ENCODE measurements around the gene TTC34. TPM values are rescaled to one million over a fixed set of nuclear protein-coding genes. Genes with fewer than 3 reads are reported as not detected.

Gene TTC34
- total RNA-seq, 1 donor from 2014 or later, result 0.09 TPM

DNA sequence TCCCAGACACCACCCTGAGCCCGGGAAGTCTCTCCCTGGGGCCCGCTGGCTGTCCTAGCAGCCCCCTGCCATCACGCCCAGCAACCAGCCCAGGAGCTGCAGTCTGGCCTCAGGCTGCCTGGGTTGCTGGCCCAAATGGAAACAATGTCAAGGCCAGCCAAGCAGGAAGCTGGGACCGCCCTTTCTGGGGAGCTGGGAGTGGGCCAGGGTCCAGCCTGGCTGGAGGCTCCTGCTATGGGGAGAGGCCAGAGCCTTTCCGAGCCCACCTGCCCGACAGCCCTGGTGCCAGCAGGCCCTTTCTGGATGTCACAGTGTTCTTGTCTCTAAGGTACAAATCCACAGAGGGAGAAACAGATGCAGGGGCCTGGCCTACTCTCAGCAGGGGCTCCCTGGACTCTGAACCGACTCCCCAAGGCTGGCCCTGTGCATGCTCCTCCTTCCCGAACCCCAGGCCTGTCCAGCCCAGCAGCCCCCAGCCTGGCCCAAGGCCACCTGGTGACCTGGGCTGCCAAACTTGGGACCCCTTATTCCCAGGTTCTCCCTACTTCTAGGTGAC lies 167.5 kb downstream of the TTC34 start:
- Mint-ChIP-seq H3K4me1 (peaks cover 14% of the 10 kb centered on the region), H3K4me3 (no peak overlapping the region), H3K36me3 (peaks cover 6% of the 10 kb centered on the region), H3K27me3 (ENCODE audit: insufficient read depth, low read depth) (peaks cover 35% of the 10 kb centered on the region), H3K27ac (no peak overlapping the region), H3K9me3 (peaks cover 13% of the 10 kb centered on the region)
- no peak for TF ChIP-seq EZH2 (IDR thresholded peaks at IDR 0.05)
- TF ChIP-seq, protein P1, sequence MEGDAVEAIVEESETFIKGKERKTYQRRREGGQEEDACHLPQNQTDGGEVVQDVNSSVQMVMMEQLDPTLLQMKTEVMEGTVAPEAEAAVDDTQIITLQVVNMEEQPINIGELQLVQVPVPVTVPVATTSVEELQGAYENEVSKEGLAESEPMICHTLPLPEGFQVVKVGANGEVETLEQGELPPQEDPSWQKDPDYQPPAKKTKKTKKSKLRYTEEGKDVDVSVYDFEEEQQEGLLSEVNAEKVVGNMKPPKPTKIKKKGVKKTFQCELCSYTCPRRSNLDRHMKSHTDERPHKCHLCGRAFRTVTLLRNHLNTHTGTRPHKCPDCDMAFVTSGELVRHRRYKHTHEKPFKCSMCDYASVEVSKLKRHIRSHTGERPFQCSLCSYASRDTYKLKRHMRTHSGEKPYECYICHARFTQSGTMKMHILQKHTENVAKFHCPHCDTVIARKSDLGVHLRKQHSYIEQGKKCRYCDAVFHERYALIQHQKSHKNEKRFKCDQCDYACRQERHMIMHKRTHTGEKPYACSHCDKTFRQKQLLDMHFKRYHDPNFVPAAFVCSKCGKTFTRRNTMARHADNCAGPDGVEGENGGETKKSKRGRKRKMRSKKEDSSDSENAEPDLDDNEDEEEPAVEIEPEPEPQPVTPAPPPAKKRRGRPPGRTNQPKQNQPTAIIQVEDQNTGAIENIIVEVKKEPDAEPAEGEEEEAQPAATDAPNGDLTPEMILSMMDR (IDR thresholded peaks at IDR 0.05), result no peak
- no peak for TF ChIP-seq EZH2phosphoT487 (IDR thresholded peaks at IDR 0.05)
- Histone ChIP-seq H3K4me2 (no peak overlapping the region), H3K9me3 (ENCODE audit: low read depth) (no peaks in the 10 kb centered on the region), H4K20me1 (ENCODE audit: low read depth) (no peaks in the 10 kb centered on the region), H3K36me3 (no peaks in the 10 kb centered on the region), H3K4me3 (no peak overlapping the region), H3F3A (ENCODE audit: low read depth) (peaks cover 21% of the 10 kb centered on the region), H3K4me1 (peaks cover 3% of the 10 kb centered on the region), H3K79me2 (ENCODE audit: low read depth) (no peaks in the 10 kb centered on the region), H2AFZ (replicated peaks) (no peak overlapping the region), H3K27me3 (peaks cover 57% of the 10 kb centered on the region), H3K9ac (no peak overlapping the region), H3K27ac (no peak overlapping the region)
- no peak for DNase-seq (ENCODE audit: low spot score)

GRCh38 chr1:2633366-2633935 lies 168.0 kb downstream of the TTC34 start:
- H3K27ac Mint-ChIP-seq, result no peak overlapping the region
- peaks cover 14% of the 10 kb centered on the region for H3K4me1 Mint-ChIP-seq
- DNase-seq (ENCODE audit: low spot score), result no peak
- Histone ChIP-seq H3K9me3 (ENCODE audit: low read depth) (no peaks in the 10 kb centered on the region), H3K4me3 (no peak overlapping the region), H3K36me3 (no peaks in the 10 kb centered on the region), H4K20me1 (ENCODE audit: low read depth) (no peaks in the 10 kb centered on the region), H3K27ac (no peak overlapping the region), H3K4me2 (no peak overlapping the region), H3K27me3 (peaks cover 57% of the 10 kb centered on the region), H3F3A (ENCODE audit: low read depth) (peaks cover 21% of the 10 kb centered on the region), H3K9ac (no peak overlapping the region), H3K4me1 (peaks cover 4% of the 10 kb centered on the region), H3K79me2 (ENCODE audit: low read depth) (no peaks in the 10 kb centered on the region), H2AFZ (replicated peaks) (no peak overlapping the region)
- H3K27me3 Mint-ChIP-seq (ENCODE audit: insufficient read depth, low read depth), result peaks cover 32% of the 10 kb centered on the region
- TF ChIP-seq EZH2phosphoT487 (IDR thresholded peaks at IDR 0.05), result no peak
- TF ChIP-seq EZH2 (IDR thresholded peaks at IDR 0.05), result no peak
- H3K4me3 Mint-ChIP-seq, result no peak overlapping the region
- peaks cover 13% of the 10 kb centered on the region for H3K9me3 Mint-ChIP-seq
- peaks cover 6% of the 10 kb centered on the region for H3K36me3 Mint-ChIP-seq

DNA sequence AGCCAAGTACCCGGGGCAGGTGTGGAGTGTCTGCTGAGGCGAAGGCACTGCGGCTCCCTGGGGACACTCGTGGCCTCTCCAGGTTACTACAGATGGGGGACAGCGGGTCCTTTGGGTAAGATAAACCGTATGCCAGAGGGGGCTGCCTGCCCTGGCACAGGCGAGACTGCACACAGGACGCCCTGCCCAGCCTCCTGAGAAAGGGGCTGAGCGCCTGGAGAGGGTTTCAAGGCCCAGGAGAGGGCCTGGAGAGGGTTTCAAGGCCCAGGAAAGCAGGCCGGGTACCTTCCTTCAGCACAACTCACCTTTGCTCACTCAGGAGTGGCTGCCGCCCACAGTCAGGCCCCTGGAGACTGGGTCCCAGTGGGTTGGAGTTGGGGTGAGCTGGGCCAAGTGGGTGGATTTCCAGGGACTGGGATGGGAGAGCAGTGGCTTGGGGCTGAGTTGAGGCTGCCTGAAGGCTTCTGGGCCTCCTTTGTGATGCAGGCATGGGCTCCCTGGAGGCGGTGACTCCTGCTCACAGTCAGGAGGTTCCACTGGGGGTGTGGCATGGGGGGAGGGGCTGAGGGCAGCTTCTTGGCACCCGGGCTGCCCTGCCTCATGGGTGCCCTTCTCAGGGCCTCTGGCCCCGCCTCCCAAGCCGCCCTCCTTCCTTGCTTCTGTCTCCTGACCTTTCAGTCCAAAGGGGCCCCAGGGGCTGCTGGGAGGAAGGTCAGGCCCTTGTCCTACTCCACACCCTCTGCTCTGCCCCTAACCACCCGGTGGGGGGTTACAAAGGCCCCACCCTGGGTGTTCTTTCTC lies 168.7 kb downstream of the TTC34 start, which contains the start of gene MMEL1:
Gene MMEL1 (minus strand): TSS at position 456 of the 801 bp plus-strand sequence. CDS start 3,532 bp downstream, outside the sequence.
- TF ChIP-seq EZH2 (IDR thresholded peaks at IDR 0.05), result no peak
- TF ChIP-seq EZH2phosphoT487 (IDR thresholded peaks at IDR 0.05), result no peak
- TF ChIP-seq, protein P1 (IDR thresholded peaks at IDR 0.05), result no peak
- Histone ChIP-seq H3K36me3 (no peaks in the 10 kb centered on the region), H3F3A (ENCODE audit: low read depth) (peaks cover 21% of the 10 kb centered on the region), H3K27me3 (peaks cover 57% of the 10 kb centered on the region), H3K4me2 (no peak within 1 kb of the TSS), H3K4me3 (no peak within 1 kb of the TSS), H4K20me1 (ENCODE audit: low read depth) (no peaks in the 10 kb centered on the region), H3K9ac (no peak within 1 kb of the TSS), H2AFZ (replicated peaks) (no peak within 1 kb of the TSS), H3K27ac (no peak within 1 kb of the TSS), H3K4me1 (peaks cover 8% of the 10 kb centered on the region), H3K79me2 (ENCODE audit: low read depth) (no peaks in the 10 kb centered on the region), H3K9me3 (ENCODE audit: low read depth) (no peaks in the 10 kb centered on the region)
- DNase-seq (ENCODE audit: low spot score), result no peak
- H3K27ac Mint-ChIP-seq, result no peak within 1 kb of the TSS
- peaks cover 14% of the 10 kb centered on the region for H3K4me1 Mint-ChIP-seq
- no peak within 1 kb of the TSS for H3K4me3 Mint-ChIP-seq
- H3K27me3 Mint-ChIP-seq (ENCODE audit: insufficient read depth, low read depth), result peaks cover 30% of the 10 kb centered on the region
- peaks cover 13% of the 10 kb centered on the region for H3K9me3 Mint-ChIP-seq
- H3K36me3 Mint-ChIP-seq, result peaks cover 6% of the 10 kb centered on the region

Data from neural progenitor cell (in vitro differentiated cells).